IgD-negative memory B cell (primary cell): ENCODE results near the gene NUDT21. TPM values are rescaled to one million over a fixed set of nuclear protein-coding genes. Genes with fewer than 3 reads are reported as not detected.
A peak's percentile ranks its signal among the peaks of the same experiment; 100 is the strongest.
"Not testable (repeated sequence)": the region's sequence is repeated elsewhere in the genome, so short reads cannot be mapped to it uniquely, and the experiment has no call there.

Source experiments
- H3K27ac Mint-ChIP-seq, 3 donors: one replicate each; pipeline ENCODE4 v1.8.0; 2020 to 2022; ENCODE audit warnings: mild to moderate bottlenecking in 3 of 3, mixed read lengths in 3 of 3, moderate library complexity in 1 of 3
- H3K27me3 Mint-ChIP-seq: one replicate; pipeline ENCODE4 v1.8.0; 2021; ENCODE audit warnings: mixed read lengths
- H3K36me3 Mint-ChIP-seq: one replicate; pipeline ENCODE4 v1.8.0; 2020; ENCODE audit warnings: mild to moderate bottlenecking, mixed read lengths
- H3K4me1 Mint-ChIP-seq, 3 donors: one replicate each; pipeline ENCODE4 v1.8.0; 2020 to 2022; ENCODE audit warnings: mixed read lengths in 3 of 3, mild to moderate bottlenecking in 1 of 3
- H3K4me3 Mint-ChIP-seq, 4 donors: one replicate each; pipeline ENCODE4 v1.8.0; 2020 to 2022; ENCODE audit warnings: mild to moderate bottlenecking in 4 of 4, mixed read lengths in 4 of 4, moderate library complexity in 3 of 4
- H3K9me3 Mint-ChIP-seq, 3 donors: one replicate each; pipeline ENCODE4 v1.8.0; 2020 to 2021; ENCODE audit warnings: mixed read lengths in 3 of 3, mild to moderate bottlenecking in 1 of 3
- polyA plus RNA-seq: library from polyadenylated mRNA; unstranded; fragments of 300-500 nt; fragmentation: Illumina TruSeq; gene quantifications from one replicate; pipeline ENCODE4 v1.2.3, GENCODE V29; 2021

The NUDT21 gene
- polyA plus RNA-seq, 1 donor from 2014 or later: 57.2 TPM

DNA sequence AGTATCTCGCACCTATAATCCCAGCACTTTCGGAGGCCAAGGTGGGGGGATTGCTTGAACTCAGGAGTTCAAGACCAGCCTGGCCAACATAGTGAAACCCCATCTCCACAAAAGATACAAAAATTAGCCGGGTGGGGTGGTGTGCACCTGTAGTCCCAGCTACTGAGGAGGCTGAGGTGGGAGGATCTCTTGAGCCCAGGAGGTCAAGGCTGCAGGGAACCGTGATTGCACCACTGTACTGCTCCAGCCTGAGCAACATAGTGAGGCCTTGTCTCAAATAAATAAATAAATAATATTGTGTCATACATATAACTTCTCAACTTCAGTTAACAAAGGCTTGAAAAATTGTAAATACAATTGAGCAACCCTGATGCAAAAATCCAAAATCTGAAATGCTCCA lies 34.0 kb downstream of the NUDT21 start:
- Mint-ChIP-seq H3K36me3 (peaks cover 9% of the 10 kb centered on the region), H3K27ac (no peak overlapping the region), H3K4me1 (peaks cover 41 to 48% (median 46%) of the 10 kb centered on the region in 3 donors), H3K27me3 (peaks cover 1% of the 10 kb centered on the region), H3K9me3 (no peaks in the 10 kb centered on the region), H3K4me3 (peak overlapping the region in 2 of 4 donors; percentile 12 to 49)

DNA sequence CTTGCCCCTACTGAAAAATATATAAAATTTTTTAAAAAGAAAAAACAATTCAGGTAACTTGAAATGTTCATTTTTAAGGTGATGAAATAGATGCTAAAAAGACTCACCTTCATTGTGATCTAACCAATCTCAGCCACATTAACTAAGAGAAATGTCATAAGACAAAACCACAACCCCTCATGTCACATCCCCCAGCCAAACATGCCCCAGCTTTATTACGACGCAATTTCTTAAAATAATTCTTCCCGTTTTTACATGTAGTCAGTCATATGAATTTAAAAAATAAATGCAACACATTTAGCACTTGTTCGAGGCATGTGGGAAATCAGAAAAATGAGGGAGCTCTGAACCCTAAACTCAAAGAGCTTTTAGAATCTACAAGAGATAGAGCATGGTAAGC lies 35.3 kb downstream of the NUDT21 start:
- peak overlapping the region in 1 of 3 donors; percentile 23 for H3K27ac Mint-ChIP-seq
- H3K4me3 Mint-ChIP-seq: peak overlapping the region in 2 of 4 donors; percentile 10 to 34
- H3K9me3 Mint-ChIP-seq: no peaks in the 10 kb centered on the region
- H3K4me1 Mint-ChIP-seq: peaks cover 34 to 39% (median 35%) of the 10 kb centered on the region in 3 donors
- H3K36me3 Mint-ChIP-seq: peaks cover 10% of the 10 kb centered on the region
- no peaks in the 10 kb centered on the region for H3K27me3 Mint-ChIP-seq

DNA sequence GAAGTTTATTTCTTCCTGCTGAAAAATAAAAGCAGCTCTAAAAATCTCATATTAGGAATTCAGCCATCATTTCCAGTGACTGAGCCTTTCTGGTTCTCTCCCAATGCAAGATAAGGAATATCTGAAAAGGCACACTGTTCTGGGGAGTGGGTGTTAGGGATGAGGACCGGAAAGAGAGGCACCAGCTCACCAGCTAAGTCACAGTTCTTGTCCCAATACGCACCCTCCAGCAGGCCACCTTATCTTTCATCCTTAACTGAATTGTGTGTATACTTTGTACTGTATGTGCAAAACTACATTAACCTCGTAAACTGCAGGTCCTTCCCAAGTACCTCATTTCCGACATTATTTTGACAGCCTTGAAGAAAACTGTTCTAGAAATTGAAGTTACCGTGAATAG lies 36.8 kb downstream of the NUDT21 start:
- Mint-ChIP-seq H3K4me3 (peak overlapping the region in 2 of 4 donors; percentile 17 to 78), H3K27ac (no peak overlapping the region), H3K4me1 (peaks cover 23 to 28% (median 25%) of the 10 kb centered on the region in 3 donors), H3K27me3 (no peaks in the 10 kb centered on the region), H3K9me3 (no peaks in the 10 kb centered on the region), H3K36me3 (peaks cover 5% of the 10 kb centered on the region)

DNA sequence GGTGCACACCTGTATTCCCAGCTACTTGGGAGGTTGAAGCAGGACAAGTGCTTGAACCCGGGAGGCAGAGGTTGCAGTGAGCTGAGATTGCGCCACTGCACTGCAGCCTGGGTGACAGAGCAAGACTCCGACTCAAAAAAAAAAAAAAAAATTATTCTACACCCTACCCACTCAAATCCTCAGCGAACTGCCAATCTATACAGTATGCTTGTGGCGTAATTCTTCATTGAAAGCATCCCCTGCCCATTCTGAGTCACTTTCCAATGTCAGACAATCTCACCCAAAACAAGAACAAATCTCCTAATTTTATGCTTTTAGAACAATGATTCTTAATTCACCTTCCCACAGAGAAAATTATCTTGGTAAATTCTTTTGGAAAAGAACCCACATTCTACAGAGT lies 37.8 kb downstream of the NUDT21 start:
- H3K27ac Mint-ChIP-seq: no peak overlapping the region
- peaks cover 2% of the 10 kb centered on the region for H3K36me3 Mint-ChIP-seq

DNA sequence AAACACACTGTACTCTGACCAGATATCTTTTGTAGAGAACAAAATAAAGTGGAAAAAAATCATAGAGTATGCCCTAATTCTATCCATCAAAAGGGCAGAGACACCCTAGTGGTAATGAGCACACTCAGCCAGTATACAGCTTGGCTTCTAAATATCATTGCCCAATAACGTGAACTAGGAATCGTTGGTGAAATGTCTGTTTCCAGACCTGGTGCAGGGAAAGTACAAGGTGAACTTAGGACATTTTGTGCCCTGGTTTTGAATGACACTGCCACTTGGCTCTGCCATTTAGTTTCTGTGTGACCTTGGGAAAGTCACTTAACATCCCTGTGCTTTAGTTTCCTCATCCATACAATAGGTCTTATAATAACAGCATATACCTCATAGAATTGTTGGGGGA lies 39.5 kb downstream of the NUDT21 start:
- Mint-ChIP-seq H3K27ac (no peak overlapping the region), H3K4me1 (peaks cover 16 to 23% (median 22%) of the 10 kb centered on the region in 3 donors), H3K27me3 (no peaks in the 10 kb centered on the region), H3K9me3 (no peaks in the 10 kb centered on the region), H3K4me3 (no peak overlapping the region), H3K36me3 (peaks cover 4% of the 10 kb centered on the region)

More for the DNA sequence above, 37.8 kb downstream of the NUDT21 start:
- Mint-ChIP-seq H3K4me1 (peaks cover 20 to 25% (median 22%) of the 10 kb centered on the region in 3 donors), H3K27me3 (no peaks in the 10 kb centered on the region), H3K4me3 (no peak overlapping the region), H3K9me3 (no peaks in the 10 kb centered on the region)

DNA sequence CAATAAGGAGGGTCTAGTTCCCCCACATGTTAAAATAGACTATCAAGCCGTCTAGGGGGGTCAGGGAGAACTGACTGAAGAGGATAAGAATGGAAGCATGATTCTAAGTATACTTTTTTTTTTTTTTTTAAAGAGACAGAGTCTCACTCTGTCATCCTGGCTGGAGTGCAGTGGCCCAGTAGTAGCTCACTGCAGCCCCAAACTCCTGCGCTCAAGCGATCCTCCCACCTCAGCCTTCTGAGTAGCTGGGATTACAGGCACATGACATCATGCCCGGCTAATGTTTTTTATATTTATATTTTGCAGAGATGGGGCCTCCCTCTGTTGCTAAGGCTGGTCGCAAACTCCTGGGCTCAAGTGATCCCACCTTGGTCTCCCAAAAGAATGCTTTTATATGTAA lies 40.0 kb downstream of the NUDT21 start:
- H3K9me3 Mint-ChIP-seq: no peaks in the 10 kb centered on the region
- H3K36me3 Mint-ChIP-seq: peaks cover 4% of the 10 kb centered on the region
- no peak overlapping the region for H3K4me3 Mint-ChIP-seq
- H3K27me3 Mint-ChIP-seq: no peaks in the 10 kb centered on the region
- H3K4me1 Mint-ChIP-seq: peaks cover 16 to 23% (median 21%) of the 10 kb centered on the region in 3 donors
- no peak overlapping the region for H3K27ac Mint-ChIP-seq

DNA sequence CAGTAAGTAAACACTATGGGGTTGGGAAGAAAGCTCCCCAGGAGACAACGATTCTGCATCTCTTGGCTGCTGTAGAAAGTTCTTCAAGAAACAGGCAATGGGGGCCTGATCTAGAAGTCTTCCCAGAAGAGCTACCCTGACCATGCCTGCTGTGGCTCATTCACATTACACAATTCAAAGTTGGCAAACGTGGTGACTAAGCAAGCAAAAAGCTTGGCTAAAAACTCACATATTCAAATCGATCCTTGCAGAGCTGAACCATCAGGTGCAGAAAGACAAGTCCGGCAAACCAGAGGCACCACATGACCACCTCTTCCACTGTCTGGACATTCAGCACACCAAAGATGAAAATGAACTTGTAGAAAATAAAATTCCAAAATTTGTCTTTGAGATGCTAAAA lies 41.9 kb downstream of the NUDT21 start:
- Mint-ChIP-seq H3K4me1 (peaks cover 5 to 9% (median 8%) of the 10 kb centered on the region in 3 donors), H3K27me3 (no peaks in the 10 kb centered on the region), H3K9me3 (no peaks in the 10 kb centered on the region), H3K36me3 (peaks cover 4% of the 10 kb centered on the region), H3K27ac (no peak overlapping the region), H3K4me3 (no peak overlapping the region)

DNA sequence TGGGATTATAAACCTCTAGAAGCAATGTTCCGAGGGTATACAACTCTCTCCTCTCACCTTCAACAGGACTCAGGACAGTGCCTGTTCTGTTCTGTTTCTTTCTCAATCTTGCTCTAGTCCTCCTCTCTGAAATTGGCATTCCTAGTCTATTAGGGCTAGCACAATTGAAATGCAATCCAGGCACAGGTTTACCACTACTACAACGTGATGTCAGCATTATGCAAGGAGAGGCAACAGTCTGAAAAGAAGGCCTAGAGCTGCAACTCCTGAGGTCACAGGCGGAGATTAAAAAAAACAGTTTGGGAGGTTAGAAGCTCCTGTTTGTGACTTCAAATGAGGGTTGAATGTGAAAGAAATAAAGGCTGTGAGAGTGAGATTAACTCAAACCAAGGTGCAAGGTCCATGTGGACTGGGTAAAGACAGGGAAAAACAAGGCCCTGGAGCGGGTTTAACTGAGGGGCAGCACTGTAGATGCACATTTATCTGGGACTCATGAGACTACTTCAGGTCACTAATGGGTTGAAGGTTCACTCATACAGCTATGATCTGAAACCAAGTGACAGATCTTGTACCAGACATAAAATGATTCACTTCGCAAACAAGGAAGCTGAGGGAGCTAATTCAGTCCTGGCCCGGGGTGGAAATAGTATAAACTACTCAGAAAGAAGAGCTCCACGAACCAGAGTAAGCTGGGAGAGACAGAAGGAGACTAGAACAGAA lies 42.6 kb downstream of the NUDT21 start:
- Mint-ChIP-seq H3K27ac (no peak overlapping the region), H3K4me1 (peaks cover 1 to 6% (median 3%) of the 10 kb centered on the region in 3 donors), H3K4me3 (no peak overlapping the region), H3K36me3 (peaks cover 4% of the 10 kb centered on the region), H3K9me3 (no peaks in the 10 kb centered on the region), H3K27me3 (no peaks in the 10 kb centered on the region)

DNA sequence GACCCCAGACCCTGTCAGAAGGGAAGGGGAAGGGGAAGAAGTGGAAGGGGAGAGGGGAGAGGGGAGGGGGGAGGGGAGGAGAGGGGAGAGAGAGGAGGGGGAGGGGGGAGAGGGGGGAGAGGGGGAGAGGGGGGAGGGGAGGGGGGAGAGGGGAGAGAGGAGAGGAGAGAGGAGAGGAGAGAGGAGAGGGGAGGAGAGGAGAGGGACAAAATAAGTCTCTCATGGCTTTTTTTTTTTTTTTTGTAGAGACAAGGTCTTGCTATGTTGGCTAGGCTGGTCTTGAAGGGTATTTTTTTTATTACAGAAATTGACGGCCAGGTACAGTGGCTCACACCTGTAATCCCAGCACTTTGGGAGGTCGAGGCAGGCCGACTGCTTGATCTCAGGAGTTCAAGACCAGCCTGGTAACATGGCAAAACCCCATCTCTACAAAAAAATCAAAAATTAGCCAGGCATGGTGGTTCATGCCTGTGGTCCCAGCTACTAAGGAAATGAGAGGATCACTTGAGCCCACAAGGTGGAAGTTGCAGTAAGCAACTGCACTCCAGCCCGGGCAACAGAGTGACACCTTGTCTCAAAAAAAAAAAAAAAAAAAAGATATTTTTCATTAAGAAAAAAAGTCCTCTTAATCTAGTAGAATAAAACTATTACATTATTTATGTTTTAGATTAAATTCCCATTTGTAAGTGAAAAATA lies 45.0 kb downstream of the NUDT21 start:
- no peak overlapping the region for H3K27ac Mint-ChIP-seq
- peaks cover 0 to 2% (median 0%) of the 10 kb centered on the region in 3 donors for H3K4me1 Mint-ChIP-seq
- no peak overlapping the region for H3K4me3 Mint-ChIP-seq
- no peaks in the 10 kb centered on the region for H3K27me3 Mint-ChIP-seq
- H3K9me3 Mint-ChIP-seq: no peaks in the 10 kb centered on the region
- peaks cover 2% of the 10 kb centered on the region for H3K36me3 Mint-ChIP-seq

DNA sequence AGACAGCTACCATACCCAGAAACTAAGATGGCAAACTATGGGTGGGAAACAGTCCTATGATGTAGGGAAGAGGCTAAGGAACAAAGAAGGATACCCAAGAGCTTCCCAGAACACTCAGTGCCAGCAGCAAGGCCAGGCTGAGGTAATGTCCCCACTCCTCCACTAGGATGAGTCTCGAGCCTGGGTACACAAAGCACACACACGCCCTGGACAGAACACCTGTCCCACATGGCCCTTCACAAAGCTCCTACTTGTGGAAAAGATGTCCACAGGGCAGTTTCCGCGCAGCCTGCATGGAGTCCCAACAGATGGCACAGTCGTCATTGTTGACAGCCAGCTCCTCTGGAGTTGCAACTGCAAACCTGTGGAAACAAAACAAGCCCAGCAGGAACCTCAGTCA lies 49.6 kb downstream of the NUDT21 start:
- Mint-ChIP-seq H3K36me3 (peaks cover 10% of the 10 kb centered on the region), H3K4me3 (no peak overlapping the region), H3K27me3 (no peaks in the 10 kb centered on the region), H3K4me1 (peaks cover 2 to 5% (median 4%) of the 10 kb centered on the region in 3 donors), H3K27ac (no peak overlapping the region), H3K9me3 (peaks cover 0 to 2% (median 0%) of the 10 kb centered on the region in 3 donors)

DNA sequence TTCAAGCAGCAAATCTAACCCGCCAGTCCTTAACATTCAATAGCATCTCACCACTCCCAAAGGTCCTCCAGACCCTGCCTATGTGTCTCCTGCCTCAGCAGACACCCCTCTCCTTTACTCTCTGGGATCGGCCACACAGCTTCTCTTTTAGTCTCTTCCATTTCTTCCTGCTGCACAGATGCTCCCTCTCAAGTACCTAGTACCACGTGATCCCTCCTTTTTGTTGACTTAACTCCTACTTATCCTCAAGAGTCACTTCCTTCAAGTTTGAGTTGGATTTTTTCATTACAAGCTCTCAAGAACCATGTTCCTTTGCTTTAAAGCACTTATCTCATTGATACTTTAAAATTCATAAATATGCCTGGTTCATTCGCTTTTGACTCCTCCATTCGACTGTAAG lies 50.7 kb downstream of the NUDT21 start:
- Mint-ChIP-seq H3K27ac (no peak overlapping the region), H3K9me3 (peaks cover 0 to 2% (median 0%) of the 10 kb centered on the region in 3 donors), H3K27me3 (no peaks in the 10 kb centered on the region), H3K36me3 (peaks cover 10% of the 10 kb centered on the region), H3K4me3 (no peak overlapping the region), H3K4me1 (peaks cover 4 to 7% (median 5%) of the 10 kb centered on the region in 3 donors)

DNA sequence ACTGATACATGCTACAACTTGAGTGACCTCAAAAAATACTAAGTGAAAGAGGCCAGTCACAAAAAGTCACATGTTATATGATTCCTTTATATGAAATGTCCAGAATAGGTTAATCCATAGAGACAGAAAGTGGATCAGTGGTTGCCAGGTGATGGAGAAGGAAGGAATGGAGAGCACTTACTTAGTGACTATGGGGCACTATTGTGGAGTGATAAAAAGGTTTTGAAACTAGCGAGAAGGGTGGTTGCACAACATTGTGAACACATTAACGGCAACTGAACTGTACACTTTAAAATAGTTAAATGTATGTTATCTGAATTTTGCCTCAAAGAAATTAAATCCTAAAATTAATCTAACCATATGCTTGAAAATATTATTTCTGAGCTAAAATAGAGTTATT lies 51.6 kb downstream of the NUDT21 start:
- Mint-ChIP-seq H3K4me3 (no peak overlapping the region), H3K27me3 (no peaks in the 10 kb centered on the region), H3K4me1 (peaks cover 5 to 7% (median 5%) of the 10 kb centered on the region in 3 donors), H3K27ac (no peak overlapping the region), H3K36me3 (peaks cover 10% of the 10 kb centered on the region), H3K9me3 (peaks cover 0 to 2% (median 0%) of the 10 kb centered on the region in 3 donors)

DNA sequence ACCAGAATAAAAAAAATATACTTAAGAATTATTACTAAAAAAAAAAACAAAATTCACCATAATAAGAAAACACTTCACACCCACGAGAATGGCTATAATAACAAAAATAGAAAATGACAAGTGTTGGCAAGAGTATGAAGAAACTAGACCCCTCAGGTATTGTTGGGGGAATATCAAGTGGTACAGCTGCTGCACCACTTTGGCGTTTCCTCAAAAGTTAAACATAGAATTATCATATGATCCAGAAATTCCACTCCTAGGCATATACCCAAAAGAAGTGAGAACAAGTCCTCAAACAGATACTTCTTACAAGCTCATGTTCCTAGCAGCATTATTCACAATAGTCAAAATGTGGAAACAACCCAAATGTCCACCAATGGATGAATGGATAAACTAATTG lies 52.1 kb downstream of the NUDT21 start:
- Mint-ChIP-seq H3K27me3 (no peaks in the 10 kb centered on the region), H3K9me3 (peaks cover 0 to 2% (median 0%) of the 10 kb centered on the region in 3 donors), H3K36me3 (peaks cover 10% of the 10 kb centered on the region), H3K4me1 (peaks cover 5 to 7% (median 5%) of the 10 kb centered on the region in 3 donors), H3K27ac (no peak overlapping the region), H3K4me3 (no peak overlapping the region)

DNA sequence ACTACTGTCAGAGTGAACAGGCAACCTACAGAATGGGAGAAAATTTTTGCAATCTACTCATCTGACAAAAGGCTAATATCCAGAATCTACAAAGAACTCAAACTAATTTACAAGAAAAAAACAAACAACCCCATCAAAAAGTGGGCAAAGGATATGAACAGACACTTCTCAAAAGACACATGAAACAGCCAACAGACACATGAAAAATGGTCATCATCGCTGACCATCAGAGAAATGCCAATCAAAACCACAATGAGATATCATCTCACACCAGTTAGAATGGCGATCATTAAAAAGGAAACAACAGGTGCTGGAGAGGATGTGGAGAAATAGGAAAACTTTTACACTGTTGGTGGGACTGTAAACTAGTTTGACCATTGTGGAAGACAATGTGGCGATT lies 54.4 kb downstream of the NUDT21 start:
- H3K9me3 Mint-ChIP-seq, H3K4me3 Mint-ChIP-seq, H3K4me1 Mint-ChIP-seq, H3K27ac Mint-ChIP-seq, H3K27me3 Mint-ChIP-seq: not testable (repeated sequence)
- peaks cover 13% of the 10 kb centered on the region for H3K36me3 Mint-ChIP-seq

DNA sequence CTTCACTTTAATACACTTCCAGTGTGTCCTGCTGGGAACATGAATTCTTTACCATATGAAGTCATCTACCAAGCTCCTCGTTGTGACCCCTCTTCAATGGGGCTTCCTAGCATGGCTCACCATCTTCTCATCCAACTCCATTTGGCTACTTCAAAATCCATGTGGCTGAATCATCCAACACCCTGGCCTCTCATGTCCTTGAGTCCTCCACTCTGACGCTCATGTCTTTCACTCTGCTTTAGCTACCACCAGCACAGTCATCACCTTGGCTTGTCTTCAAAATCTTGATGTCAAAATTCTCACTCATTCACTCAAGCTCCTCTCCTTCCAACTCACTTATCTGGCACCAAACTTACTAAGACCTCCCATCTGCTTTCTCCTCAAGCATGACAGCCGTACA lies 61.6 kb downstream of the NUDT21 start:
- H3K27ac Mint-ChIP-seq: no peak overlapping the region
- H3K4me1 Mint-ChIP-seq: peaks cover 0 to 4% (median 2%) of the 10 kb centered on the region in 3 donors
- peaks cover 3% of the 10 kb centered on the region for H3K36me3 Mint-ChIP-seq
- no peaks in the 10 kb centered on the region for H3K27me3 Mint-ChIP-seq
- H3K4me3 Mint-ChIP-seq: no peak overlapping the region
- H3K9me3 Mint-ChIP-seq: peaks cover 0 to 1% (median 0%) of the 10 kb centered on the region in 3 donors
